ENCODE measurements around the gene GNAS.

The GNAS gene

GRCh38 chr20:58921564-58921963 is 69.0 kb downstream of the GNAS start:
- DNase-seq (ENCODE audit: low spot score), result no peak
- TF ChIP-seq CTCF (IDR thresholded peaks at IDR 0.05; ENCODE audit: extremely low read depth, missing control alignments), result no peak

GRCh38 chr20:58922036-58922435 is 69.5 kb downstream of the GNAS start:
- TF ChIP-seq CTCF (IDR thresholded peaks at IDR 0.05; ENCODE audit: extremely low read depth, missing control alignments), result no peak
- DNase-seq (ENCODE audit: low spot score), result no peak

- no peak for TF ChIP-seq CTCF (IDR thresholded peaks at IDR 0.05; ENCODE audit: extremely low read depth, missing control alignments)
- DNase-seq (ENCODE audit: low spot score), result no peak
Measured at GRCh38 chr20:58923117-58923712, 70.7 kb downstream of the GNAS start.

GRCh38 chr20:58926802-58927489 is 74.4 kb downstream of the GNAS start:
- no peak for TF ChIP-seq CTCF (IDR thresholded peaks at IDR 0.05; ENCODE audit: extremely low read depth, missing control alignments)
- no peak for DNase-seq (ENCODE audit: low spot score)

GRCh38 chr20:58927490-58928061 is 75.1 kb downstream of the GNAS start:
- TF ChIP-seq CTCF (IDR thresholded peaks at IDR 0.05; ENCODE audit: extremely low read depth, missing control alignments), result no peak
- DNase-seq (ENCODE audit: low spot score), result no peak

DNA sequence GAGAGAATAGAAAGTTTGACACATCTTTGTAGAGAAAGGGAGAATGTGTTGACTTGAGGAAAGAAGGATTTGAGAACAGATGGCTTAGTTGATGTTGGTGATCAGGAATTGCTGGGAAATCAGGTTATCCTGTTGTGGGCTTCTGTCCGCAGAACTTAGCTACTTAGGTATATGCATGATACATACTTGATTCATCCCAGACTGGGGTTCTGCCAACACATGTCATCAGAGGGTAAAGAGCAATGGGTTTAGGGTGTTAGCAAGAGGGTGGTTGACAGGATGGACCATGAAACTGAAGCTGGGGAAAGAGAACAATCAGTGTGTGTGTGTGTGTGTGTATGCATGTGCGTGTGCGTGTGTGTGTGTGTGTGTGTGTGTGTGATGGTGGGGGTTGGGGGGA is 78.0 kb downstream of the GNAS start:
- no peak for DNase-seq (ENCODE audit: low spot score)
- TF ChIP-seq CTCF (IDR thresholded peaks at IDR 0.05; ENCODE audit: extremely low read depth, missing control alignments), result no peak

DNA sequence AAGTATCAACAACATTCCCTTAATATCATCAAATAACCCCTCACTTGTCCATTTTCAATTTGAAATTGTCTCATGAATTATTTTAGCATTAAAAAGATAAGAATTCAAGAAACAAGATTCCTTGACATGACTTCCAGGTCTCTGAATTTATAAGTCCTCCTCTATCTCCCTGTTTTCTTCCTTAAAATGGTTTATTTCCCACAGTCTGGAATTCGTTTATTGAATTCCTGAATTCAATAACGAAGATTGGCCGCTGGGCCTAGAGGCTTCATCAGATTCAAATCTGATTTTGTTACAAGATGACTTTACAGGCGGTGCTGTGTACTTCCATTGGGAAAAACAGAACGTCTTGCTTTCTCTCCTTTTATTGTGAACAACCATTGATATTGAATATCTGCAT is 79.7 kb downstream of the GNAS start:
- no peak for DNase-seq (ENCODE audit: low spot score)
- TF ChIP-seq CTCF (IDR thresholded peaks at IDR 0.05; ENCODE audit: extremely low read depth, missing control alignments), result no peak

Data from GM20000 (cell line).